GM12801 (cell line): ENCODE measurements around the gene MALL.

ENCODE experiments used
- CTCF ChIP-seq: IDR thresholded peaks from one replicate; pipeline ENCODE4 v1.5.1; 2011; ENCODE audit warnings: control low read depth; ENCODE audit not compliant: insufficient read length; ENCODE audit errors: extremely low read depth

Gene MALL

GRCh38 chr2:110146183-110146944 lies 30.7 kb upstream of the MALL start:
- no peak for TF ChIP-seq CTCF

DNA sequence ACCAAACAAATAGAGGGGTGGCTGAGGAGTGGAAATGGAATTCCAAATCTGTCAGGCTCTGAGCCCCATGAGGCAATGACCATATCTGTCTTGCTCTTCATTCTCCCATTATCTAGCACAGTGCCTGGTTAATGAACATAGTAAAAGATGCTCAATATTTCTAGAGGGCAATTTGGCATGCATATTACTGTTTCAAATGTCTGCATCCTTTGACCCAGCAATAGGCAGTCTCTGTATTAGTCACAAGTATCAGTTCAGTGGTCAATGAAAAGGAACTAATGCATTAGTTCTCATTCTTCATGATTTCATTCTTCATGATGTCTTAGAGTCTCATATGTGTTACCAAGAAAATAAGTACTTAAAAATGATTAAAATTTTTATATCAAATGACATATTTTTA lies 28.4 kb upstream of the MALL start:
- no peak for TF ChIP-seq CTCF

GRCh38 chr2:110140401-110140800 lies 24.8 kb upstream of the MALL start:
- no peak for TF ChIP-seq CTCF

GRCh38 chr2:110134025-110134424 lies 18.4 kb upstream of the MALL start:
- TF ChIP-seq CTCF, result no peak

GRCh38 chr2:110131166-110131565 lies 15.5 kb upstream of the MALL start:
- TF ChIP-seq CTCF, result no peak

DNA sequence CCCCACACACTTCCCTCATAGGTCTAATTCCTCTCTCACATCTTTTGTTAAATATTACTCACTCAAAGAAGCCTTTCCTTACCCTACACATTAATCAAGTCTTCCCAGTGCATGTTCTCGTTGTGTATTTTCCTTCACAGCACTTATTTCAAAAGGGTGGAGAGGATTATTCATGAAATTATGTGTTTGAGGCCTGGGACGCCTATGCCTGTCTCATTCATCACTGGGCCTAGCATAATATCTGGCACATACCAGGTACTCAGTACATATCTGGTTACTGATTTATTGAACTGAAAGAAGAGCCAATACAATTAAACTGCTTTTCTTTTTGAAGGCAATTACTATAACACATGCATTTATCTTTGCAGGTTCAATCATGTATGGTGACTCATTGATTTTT lies 15.1 kb upstream of the MALL start:
- no peak for TF ChIP-seq CTCF

- no peak for TF ChIP-seq CTCF
These were observed 11.3 kb upstream of the MALL start for GRCh38 chr2:110126906-110127305.
